CD14-positive monocyte (primary cell): ENCODE measurements around the gene DENND1B. TPM values are rescaled to one million over a fixed set of nuclear protein-coding genes. Genes with fewer than 3 reads are reported as not detected.

Source experiments
- DNase-seq, 3 donors: peaks; one replicate each; pipeline ENCODE4 v3.0.0-alpha.2; 2011 to 2022
- H2AFZ ChIP-seq: 2 replicates; pipeline ENCODE4 v1.6.0; 2012; ENCODE audit warnings: mild to moderate bottlenecking, low read depth, low read length, inconsistent platforms; ENCODE audit not compliant: insufficient read depth, poor library complexity, severe bottlenecking
- H3K27ac ChIP-seq, 2 donors: 1 replicate in 1 of 2; 2 replicates in 1 of 2; pipeline ENCODE4 v1.5.1; 2012 to 2013; ENCODE audit warnings: low read length in 2 of 2, control low read depth in 1 of 2, inconsistent platforms in 1 of 2, low read depth in 1 of 2, mild to moderate bottlenecking in 1 of 2
- H3K27me3 ChIP-seq, 2 donors: one replicate each; pipeline versions ENCODE4 v1.6.0 to v1.6.1; 2011 to 2013; ENCODE audit warnings: low read length in 2 of 2; ENCODE audit not compliant: control insufficient read depth in 2 of 2, insufficient read depth in 2 of 2
- H3K36me3 ChIP-seq, 2 donors: replicated peaks in 1 of 2; 1 replicate in 1 of 2; 2 replicates in 1 of 2; pipeline versions ENCODE4 v1.5.1 to v1.6.1; 2012 to 2013; ENCODE audit warnings: low read length in 2 of 2, control low read depth in 1 of 2, inconsistent platforms in 1 of 2, mild to moderate bottlenecking in 1 of 2; ENCODE audit not compliant: insufficient read depth in 2 of 2, control insufficient read depth in 1 of 2
- H3K4me1 ChIP-seq, 2 donors: 1 replicate in 1 of 2; 2 replicates in 1 of 2; pipeline versions ENCODE4 v1.5.1 to v1.6.1; 2012 to 2013; ENCODE audit warnings: low read length in 2 of 2, control low read depth in 1 of 2, inconsistent platforms in 1 of 2, mild to moderate bottlenecking in 1 of 2, moderate library complexity in 1 of 2; ENCODE audit not compliant: insufficient read depth in 2 of 2, control insufficient read depth in 1 of 2
- H3K4me2 ChIP-seq: replicated peaks from 2 replicates; pipeline ENCODE3; 2012; ENCODE audit warnings: low read length, moderate library complexity, mild to moderate bottlenecking; ENCODE audit not compliant: poor library complexity, severe bottlenecking; ENCODE audit errors: extremely low read depth
- H3K4me3 ChIP-seq, 3 experiments: fragments of 200-600 bp in 1 of 3; sonication (generic) in 1 of 3; replicated peaks in 1 of 3; 1 replicate in 2 of 3; 2 replicates in 1 of 3; pipeline ENCODE4 v1.5.1; 2011 to 2013; ENCODE audit warnings: low read length in 3 of 3, mild to moderate bottlenecking in 3 of 3, control low read depth in 2 of 3, low read depth in 2 of 3, inconsistent platforms in 1 of 3, moderate library complexity in 1 of 3
- H3K79me2 ChIP-seq: 2 replicates; pipeline ENCODE4 v1.6.0; 2012; ENCODE audit warnings: mild to moderate bottlenecking, control low read depth, inconsistent platforms, low read length, moderate library complexity; ENCODE audit not compliant: insufficient read depth
- H3K9ac ChIP-seq: 2 replicates; pipeline ENCODE4 v1.6.0; 2017; ENCODE audit warnings: low read length, mild to moderate bottlenecking; ENCODE audit not compliant: insufficient read depth, poor library complexity, severe bottlenecking
- H3K9me3 ChIP-seq, 2 donors: replicated peaks in 1 of 2; 1 replicate in 1 of 2; 2 replicates in 1 of 2; pipeline versions ENCODE4 v1.5.1 to v1.6.1; 2012 to 2013; ENCODE audit warnings: low read length in 2 of 2, control low read depth in 1 of 2; ENCODE audit not compliant: control insufficient read depth in 1 of 2, insufficient read depth in 1 of 2
- H4K20me1 ChIP-seq: 2 replicates; pipeline ENCODE4 v1.6.0; 2012; ENCODE audit warnings: mild to moderate bottlenecking, low read length, control low read depth, moderate library complexity; ENCODE audit not compliant: insufficient read depth
- H3K27ac Mint-ChIP-seq, 7 donors: one replicate each; pipeline ENCODE4 v1.8.0; 2020; ENCODE audit warnings: mild to moderate bottlenecking in 7 of 7, mixed read lengths in 7 of 7, moderate library complexity in 6 of 7, inconsistent platforms in 2 of 7
- H3K27me3 Mint-ChIP-seq, 3 donors: one replicate each; pipeline ENCODE4 v1.8.0; 2021 to 2022; ENCODE audit warnings: low read depth in 3 of 3, mild to moderate bottlenecking in 3 of 3, mixed read lengths in 3 of 3, moderate library complexity in 3 of 3, inconsistent platforms in 1 of 3
- H3K36me3 Mint-ChIP-seq, 2 donors: one replicate each; pipeline ENCODE4 v1.8.0; 2020; ENCODE audit warnings: mixed read lengths in 2 of 2, inconsistent platforms in 1 of 2, mild to moderate bottlenecking in 1 of 2
- H3K4me1 Mint-ChIP-seq: one replicate; pipeline ENCODE4 v1.8.0; 2020; ENCODE audit warnings: mild to moderate bottlenecking, mixed read lengths
- H3K4me3 Mint-ChIP-seq, 2 donors: one replicate each; pipeline ENCODE4 v1.8.0; 2020; ENCODE audit warnings: mild to moderate bottlenecking in 2 of 2, mixed read lengths in 2 of 2, moderate library complexity in 1 of 2
- H3K9me3 Mint-ChIP-seq, 7 donors: one replicate each; pipeline ENCODE4 v1.8.0; 2020 to 2022; ENCODE audit warnings: mixed read lengths in 7 of 7, mild to moderate bottlenecking in 6 of 7, moderate library complexity in 6 of 7, inconsistent platforms in 2 of 7
- WGBS: methylation state at CpG from one replicate; pipeline ENCODE4 v1.1.5; 2013; ENCODE audit warnings: missing lambda C conversion rate; ENCODE audit not compliant: insufficient coverage; 5-methylcytosine and 5-hydroxymethylcytosine counted together
- intact Hi-C, 2 donors: fragments of 100-400 bp; cut with micrococcal nuclease; formaldehyde crosslinking; loops; one replicate each; pipeline versions ENCODE4 v1.15.0 to v1.15.1; 2023
- polyA plus RNA-seq, 3 donors: library from polyadenylated mRNA; depleted of rRNA in 1 of 3; unstranded in 2 of 3; stranded (reverse) in 1 of 3; fragments of 300-500 nt in 2 of 3; fragments of >200 nt in 1 of 3; fragmentation: Illumina TruSeq in 2 of 3; gene quantifications; 1 replicate in 2 of 3; 2 replicates in 1 of 3; pipeline ENCODE4 v1.2.3, GENCODE V29; 2012 to 2021
- TF ChIP-seq, protein P1 (sequence below): fragments of 200-600 bp; IDR thresholded peaks from one replicate; pipeline ENCODE4 v1.8.0; 2022; ENCODE audit warnings: antibody characterized with exemption, mild to moderate bottlenecking

Gene DENND1B
- polyA plus RNA-seq, 3 donors: 3.0 to 8.2 (median 5.7) TPM

GRCh38 chr1:197807739-197808453 is 32.6 kb upstream of the DENND1B start:
- Histone ChIP-seq H3K27me3 (no peaks in the 10 kb centered on the region), H3K4me2 (no peak overlapping the region), H3K79me2 (no peaks in the 10 kb centered on the region), H2AFZ (no peak overlapping the region), H3K4me1 (no peaks in the 10 kb centered on the region), H3K4me3 (no peak overlapping the region), H4K20me1 (no peaks in the 10 kb centered on the region), H3K9ac (no peak overlapping the region), H3K36me3 (no peaks in the 10 kb centered on the region), H3K9me3 (no peaks in the 10 kb centered on the region), H3K27ac (no peak overlapping the region)
- intact Hi-C loops: no loop called here
- no CpG with 5 or more reads among the region's 5 CpGs for WGBS
- Mint-ChIP-seq H3K36me3 (no peaks in the 10 kb centered on the region), H3K27me3 (no peaks in the 10 kb centered on the region), H3K4me3 (no peak overlapping the region), H3K27ac (no peak overlapping the region), H3K9me3 (peaks cover 0 to 6% (median 2%) of the 10 kb centered on the region in 7 donors), H3K4me1 (no peaks in the 10 kb centered on the region)
- DNase-seq: no peak
- TF ChIP-seq, protein P1, sequence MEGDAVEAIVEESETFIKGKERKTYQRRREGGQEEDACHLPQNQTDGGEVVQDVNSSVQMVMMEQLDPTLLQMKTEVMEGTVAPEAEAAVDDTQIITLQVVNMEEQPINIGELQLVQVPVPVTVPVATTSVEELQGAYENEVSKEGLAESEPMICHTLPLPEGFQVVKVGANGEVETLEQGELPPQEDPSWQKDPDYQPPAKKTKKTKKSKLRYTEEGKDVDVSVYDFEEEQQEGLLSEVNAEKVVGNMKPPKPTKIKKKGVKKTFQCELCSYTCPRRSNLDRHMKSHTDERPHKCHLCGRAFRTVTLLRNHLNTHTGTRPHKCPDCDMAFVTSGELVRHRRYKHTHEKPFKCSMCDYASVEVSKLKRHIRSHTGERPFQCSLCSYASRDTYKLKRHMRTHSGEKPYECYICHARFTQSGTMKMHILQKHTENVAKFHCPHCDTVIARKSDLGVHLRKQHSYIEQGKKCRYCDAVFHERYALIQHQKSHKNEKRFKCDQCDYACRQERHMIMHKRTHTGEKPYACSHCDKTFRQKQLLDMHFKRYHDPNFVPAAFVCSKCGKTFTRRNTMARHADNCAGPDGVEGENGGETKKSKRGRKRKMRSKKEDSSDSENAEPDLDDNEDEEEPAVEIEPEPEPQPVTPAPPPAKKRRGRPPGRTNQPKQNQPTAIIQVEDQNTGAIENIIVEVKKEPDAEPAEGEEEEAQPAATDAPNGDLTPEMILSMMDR: no peak

DNA sequence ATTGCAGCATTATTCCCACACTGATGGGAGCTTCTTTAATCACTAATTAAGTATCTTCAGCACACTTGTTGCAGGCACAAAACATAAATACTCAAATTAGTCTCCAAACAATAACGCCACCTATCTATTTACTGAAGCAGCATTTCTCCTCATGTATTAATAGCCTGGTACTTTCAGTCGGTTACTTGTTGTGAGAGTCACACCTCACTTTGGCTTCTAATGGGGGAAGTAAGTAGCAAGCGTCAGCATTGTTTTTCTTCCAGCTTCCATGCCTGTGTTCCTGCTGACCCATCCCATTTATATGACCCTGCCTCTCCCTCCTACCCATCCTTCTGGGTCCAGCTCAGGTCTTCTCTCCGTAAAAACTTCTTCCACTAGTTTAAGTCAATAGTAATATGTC is 31.9 kb upstream of the DENND1B start:
- Mint-ChIP-seq H3K36me3 (no peaks in the 10 kb centered on the region), H3K9me3 (peaks cover 3 to 13% (median 6%) of the 10 kb centered on the region in 7 donors), H3K27ac (no peak overlapping the region), H3K4me1 (no peaks in the 10 kb centered on the region), H3K4me3 (no peak overlapping the region), H3K27me3 (no peaks in the 10 kb centered on the region)
- no peak for DNase-seq
- TF ChIP-seq, protein P1: no peak
- no peaks in the 10 kb centered on the region for H3K4me1 ChIP-seq
- no peaks in the 10 kb centered on the region for H3K79me2 ChIP-seq
- no peak overlapping the region for H3K4me2 ChIP-seq
- no peak overlapping the region for H3K4me3 ChIP-seq
- H2AFZ ChIP-seq: no peak overlapping the region
- H3K9ac ChIP-seq: no peak overlapping the region
- intact Hi-C loops: no loop called here
- peaks cover 0 to 1% of the 10 kb centered on the region in 2 donors for H3K9me3 ChIP-seq
- H3K27ac ChIP-seq: no peak overlapping the region
- H3K27me3 ChIP-seq: no peaks in the 10 kb centered on the region
- no peaks in the 10 kb centered on the region for H3K36me3 ChIP-seq
- WGBS: 100% methylated on average over 1 of the region's 4 CpGs
- H4K20me1 ChIP-seq: no peaks in the 10 kb centered on the region
